Activated naive CD8-positive, alpha-beta T cell (primary cell): ENCODE data around the gene CAMTA1.

Experiments
- H3K27ac Mint-ChIP-seq: one replicate; pipeline ENCODE4 v1.8.0; 2021; ENCODE audit warnings: mixed read lengths
- H3K27me3 Mint-ChIP-seq: one replicate; pipeline ENCODE4 v1.8.0; 2021; ENCODE audit warnings: mixed read lengths
- H3K36me3 Mint-ChIP-seq: one replicate; pipeline ENCODE4 v1.8.0; 2021; ENCODE audit warnings: mixed read lengths
- H3K4me1 Mint-ChIP-seq: one replicate; pipeline ENCODE4 v1.8.0; 2021; ENCODE audit warnings: low read depth, mixed read lengths
- H3K4me3 Mint-ChIP-seq: one replicate; pipeline ENCODE4 v1.8.0; 2021; ENCODE audit warnings: mild to moderate bottlenecking, mixed read lengths
- H3K9me3 Mint-ChIP-seq: one replicate; pipeline ENCODE4 v1.8.0; 2021; ENCODE audit warnings: low read depth, mixed read lengths

The CAMTA1 gene

DNA sequence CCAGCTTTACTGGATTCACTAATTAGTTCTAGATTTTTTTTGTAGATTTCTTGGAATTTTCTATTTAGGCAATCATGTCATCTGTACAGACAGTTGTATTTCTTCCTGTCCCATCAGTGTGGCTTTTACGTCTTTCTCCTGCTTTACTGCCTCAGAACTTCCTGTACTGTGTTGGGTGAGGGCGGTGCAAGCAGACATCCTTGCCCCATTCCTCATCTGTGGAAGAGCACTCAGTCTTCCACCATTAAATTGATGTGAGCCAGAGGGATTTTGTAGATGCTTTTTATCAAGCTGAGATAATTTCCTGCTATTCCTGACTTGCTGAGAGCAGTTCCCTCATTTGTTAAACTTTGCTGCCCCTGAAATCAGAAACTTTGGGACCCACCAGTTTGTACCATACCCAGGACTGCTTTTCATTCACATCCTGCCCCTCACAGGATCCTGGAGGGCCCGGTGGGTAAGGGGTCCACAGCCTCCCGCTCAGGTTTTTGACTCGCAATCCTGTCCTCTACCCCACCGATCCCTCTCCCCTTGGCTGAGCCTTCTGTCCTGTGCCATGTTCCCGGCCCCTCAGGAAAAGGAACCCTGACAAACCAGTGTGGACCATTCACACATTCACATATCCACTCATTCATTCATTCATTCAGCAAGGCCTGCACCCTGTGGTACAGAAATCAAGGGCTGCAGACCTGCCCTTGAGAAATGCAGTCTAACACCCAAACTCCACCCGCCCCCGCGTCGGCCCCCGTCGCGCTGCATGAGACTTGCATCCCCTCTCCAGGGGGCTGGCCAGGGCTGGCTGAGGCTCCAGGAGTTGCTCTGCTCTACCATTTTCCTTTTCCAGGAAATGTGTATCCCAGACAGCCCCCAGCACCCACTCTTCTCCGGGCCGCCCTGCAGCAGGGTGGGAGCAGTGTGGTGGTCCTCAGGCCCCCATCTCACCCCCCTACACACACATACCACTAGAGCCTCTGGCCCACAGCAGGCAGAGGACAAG lies 739.4 kb downstream of the CAMTA1 start:
- no peak overlapping the region for H3K4me3 Mint-ChIP-seq
- H3K27ac Mint-ChIP-seq: no peak overlapping the region
- no peaks in the 10 kb centered on the region for H3K9me3 Mint-ChIP-seq
- H3K36me3 Mint-ChIP-seq: no peaks in the 10 kb centered on the region
- H3K4me1 Mint-ChIP-seq: no peaks in the 10 kb centered on the region
- H3K27me3 Mint-ChIP-seq: peaks cover 5% of the 10 kb centered on the region

DNA sequence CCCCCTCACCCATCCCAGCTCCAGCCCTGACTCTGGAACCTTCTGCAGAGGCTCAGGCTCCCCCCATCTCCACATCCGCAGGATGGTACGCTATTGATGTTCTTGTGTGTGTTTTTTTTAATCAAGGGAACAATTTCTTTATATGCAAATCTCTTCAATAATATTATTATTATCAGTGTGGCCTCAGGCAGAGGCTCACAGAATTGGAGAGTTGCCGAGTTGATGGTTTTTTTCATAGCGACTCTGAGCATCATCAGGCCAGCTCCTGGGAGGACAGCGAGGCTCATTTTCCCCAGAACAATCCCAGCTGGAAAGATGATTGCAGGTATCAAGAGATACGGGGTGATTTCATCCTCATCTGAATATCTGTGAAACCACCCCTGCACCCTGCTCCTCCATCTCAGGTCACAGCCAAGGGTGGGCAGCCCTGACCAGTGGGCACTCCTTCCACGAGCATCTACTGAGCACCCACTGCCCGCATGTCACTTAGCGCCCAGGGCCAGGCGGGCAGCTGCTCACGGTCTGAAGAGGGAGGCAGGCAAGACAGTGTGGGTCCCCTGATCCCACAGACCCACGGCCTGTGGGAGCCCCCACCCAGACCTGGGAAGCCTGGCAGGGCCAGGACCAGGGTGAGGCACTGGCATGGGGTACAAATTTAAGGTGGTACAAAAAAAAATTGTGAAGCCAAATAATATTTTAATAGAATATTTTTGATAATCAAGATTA lies 740.2 kb downstream of the CAMTA1 start:
- Mint-ChIP-seq H3K4me3 (no peak overlapping the region), H3K27me3 (peaks cover 6% of the 10 kb centered on the region), H3K9me3 (no peaks in the 10 kb centered on the region), H3K4me1 (no peaks in the 10 kb centered on the region), H3K36me3 (no peaks in the 10 kb centered on the region), H3K27ac (no peak overlapping the region)

DNA sequence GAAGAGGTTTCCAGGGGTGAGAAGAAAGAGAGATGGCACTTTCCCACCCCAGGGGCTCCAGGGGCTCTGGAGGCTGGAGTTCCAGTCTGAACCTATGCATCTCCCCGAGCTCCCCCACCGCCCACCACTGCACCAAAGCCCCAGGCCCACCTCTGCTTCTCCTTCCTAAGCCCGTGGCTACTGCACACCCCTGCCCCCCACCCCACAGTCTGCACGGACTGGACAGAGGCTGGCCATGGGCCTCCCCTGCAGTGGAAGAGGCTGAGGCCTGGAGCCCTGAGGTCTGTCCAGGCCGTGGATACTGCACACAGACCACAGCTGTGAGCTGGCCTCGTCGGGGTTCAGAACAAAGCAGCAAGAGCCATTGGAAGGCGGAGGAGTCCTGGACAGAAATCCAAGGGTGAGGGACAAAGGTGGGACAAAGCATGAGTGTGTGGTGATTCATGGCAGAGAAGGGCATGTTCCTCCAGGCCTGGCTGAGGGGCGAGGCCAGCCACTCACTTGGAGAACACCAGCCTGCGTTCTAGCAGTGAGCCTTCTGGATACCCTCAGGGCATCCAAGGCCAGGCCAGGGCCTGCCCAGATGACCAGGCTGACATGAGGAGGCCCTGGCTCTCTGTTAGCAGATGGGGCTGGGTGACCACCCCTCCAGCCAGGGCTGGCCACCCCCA lies 741.1 kb downstream of the CAMTA1 start:
- no peaks in the 10 kb centered on the region for H3K4me1 Mint-ChIP-seq
- no peaks in the 10 kb centered on the region for H3K36me3 Mint-ChIP-seq
- peaks cover 6% of the 10 kb centered on the region for H3K27me3 Mint-ChIP-seq
- H3K9me3 Mint-ChIP-seq: no peaks in the 10 kb centered on the region
- no peak overlapping the region for H3K4me3 Mint-ChIP-seq
- H3K27ac Mint-ChIP-seq: no peak overlapping the region

DNA sequence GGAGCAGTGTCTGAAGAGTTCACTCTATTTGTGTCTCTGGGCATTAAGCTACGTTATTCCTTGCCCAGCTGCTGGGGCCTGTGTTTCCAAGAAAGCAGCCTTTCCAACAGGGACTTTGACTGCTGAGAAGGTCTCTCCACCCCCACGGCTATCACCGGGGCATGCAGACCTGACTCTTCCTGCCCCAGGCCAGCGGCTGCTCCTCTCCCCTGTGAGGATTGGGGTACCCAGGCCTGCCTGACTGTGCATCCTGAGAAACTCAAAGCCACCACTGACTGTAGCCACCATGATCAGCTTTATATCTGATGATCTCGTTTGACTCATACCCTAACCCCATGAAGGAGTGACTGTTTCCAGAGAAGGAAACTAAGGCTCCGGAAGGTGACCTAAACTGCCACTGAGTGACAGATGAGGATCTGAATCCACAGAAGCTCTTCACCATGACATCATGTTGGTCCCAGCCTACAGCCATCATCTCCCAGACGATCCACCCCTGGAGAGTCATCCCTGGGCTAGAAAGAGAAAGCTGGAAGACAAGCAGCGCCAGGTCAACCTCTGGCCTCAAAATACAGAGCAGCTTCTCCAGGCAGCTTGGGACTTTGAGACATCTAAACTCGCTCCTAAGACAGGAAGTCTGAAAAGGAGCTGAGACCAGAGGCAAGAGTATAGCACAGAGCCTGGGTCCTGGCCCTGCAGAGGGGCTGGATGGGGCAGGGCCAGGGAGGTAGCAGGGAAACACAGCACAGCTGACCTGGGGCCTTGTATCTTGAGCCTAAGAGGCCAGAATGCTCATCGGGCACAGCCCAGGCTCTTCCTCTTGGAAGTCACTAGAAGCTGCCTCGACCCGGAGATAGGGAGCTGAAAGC lies 741.8 kb downstream of the CAMTA1 start:
- Mint-ChIP-seq H3K27me3 (peaks cover 6% of the 10 kb centered on the region), H3K4me3 (no peak overlapping the region), H3K4me1 (no peaks in the 10 kb centered on the region), H3K9me3 (no peaks in the 10 kb centered on the region), H3K27ac (no peak overlapping the region), H3K36me3 (no peaks in the 10 kb centered on the region)

DNA sequence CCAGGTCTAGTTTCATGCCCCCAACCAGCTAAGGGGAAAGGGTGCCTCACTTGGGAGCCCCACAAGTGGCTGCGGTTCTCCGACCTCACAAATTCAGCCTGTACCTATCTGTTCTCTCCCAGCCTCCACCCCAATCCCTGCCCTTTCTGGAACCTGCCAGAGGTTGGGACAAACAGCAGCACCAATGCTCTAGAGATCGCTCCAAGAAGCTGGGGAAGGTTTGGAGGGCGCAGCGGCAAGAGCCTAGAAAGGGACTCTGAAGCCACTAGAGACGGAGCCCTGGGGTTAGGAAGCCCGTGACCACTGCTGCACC lies 742.4 kb downstream of the CAMTA1 start:
- H3K27ac Mint-ChIP-seq: no peak overlapping the region
- no peak overlapping the region for H3K4me3 Mint-ChIP-seq
- no peaks in the 10 kb centered on the region for H3K9me3 Mint-ChIP-seq
- H3K27me3 Mint-ChIP-seq: peaks cover 6% of the 10 kb centered on the region
- H3K36me3 Mint-ChIP-seq: no peaks in the 10 kb centered on the region
- H3K4me1 Mint-ChIP-seq: no peaks in the 10 kb centered on the region

DNA sequence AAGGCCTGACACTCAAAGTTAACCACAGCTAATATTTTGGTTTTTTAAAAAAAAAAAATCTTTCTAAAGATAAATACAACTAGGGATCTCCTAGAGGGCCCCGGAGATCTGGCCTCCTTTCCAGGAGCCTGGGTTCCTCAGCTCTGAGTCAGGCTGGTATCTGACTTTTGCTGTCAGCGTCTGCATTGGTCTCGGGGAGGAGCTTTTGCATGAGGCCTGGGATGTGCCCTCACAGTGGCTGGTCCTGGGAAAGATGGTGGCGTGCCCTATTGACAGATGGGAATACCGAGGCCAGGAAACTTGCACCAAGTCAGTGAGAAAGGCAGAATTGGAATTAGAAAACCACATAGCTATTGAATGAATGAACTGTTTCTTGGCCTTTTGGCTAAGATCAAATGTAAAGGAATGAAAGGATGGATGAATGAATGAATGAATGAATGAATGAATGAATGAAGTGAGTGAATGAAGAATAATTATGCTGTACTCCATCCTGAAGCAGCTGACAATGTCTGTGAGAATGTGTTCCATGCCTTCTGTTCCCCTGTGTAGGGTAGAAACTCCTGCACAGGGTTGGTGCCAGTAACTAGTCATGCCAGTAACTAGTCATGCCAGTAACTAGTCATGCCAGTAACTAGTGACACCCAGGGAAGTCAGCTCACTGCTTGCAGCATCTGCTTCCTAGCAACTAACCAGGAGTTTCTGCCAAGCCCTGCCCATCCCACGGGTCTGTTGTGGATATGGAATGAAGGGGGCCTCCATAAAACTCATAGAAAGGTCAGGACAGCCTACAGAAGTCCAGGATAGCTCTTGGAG lies 743.3 kb downstream of the CAMTA1 start:
- Mint-ChIP-seq H3K4me3 (no peak overlapping the region), H3K9me3 (no peaks in the 10 kb centered on the region), H3K36me3 (no peaks in the 10 kb centered on the region), H3K4me1 (no peaks in the 10 kb centered on the region), H3K27ac (no peak overlapping the region), H3K27me3 (peaks cover 2% of the 10 kb centered on the region)

DNA sequence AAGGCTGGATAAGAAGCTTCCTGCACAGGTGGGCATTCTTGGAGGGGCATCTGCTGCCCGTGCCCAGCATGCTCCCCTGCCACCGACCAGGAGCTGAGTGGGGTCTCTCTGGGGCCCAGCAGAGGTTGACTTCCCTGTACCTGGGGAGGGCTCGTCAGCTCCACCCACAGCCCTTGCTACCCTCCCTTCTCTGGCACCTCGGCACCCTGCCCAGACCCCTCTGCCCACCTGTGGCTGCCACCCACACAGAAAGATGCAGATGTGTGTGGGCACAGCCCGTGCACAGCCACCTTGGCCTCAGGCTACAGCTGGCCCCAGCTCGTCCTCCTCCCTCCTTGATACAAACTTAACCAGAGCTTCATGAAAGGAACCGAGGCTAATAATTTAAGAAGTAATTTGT lies 744.7 kb downstream of the CAMTA1 start:
- H3K27me3 Mint-ChIP-seq: peaks cover 1% of the 10 kb centered on the region
- no peaks in the 10 kb centered on the region for H3K9me3 Mint-ChIP-seq

DNA sequence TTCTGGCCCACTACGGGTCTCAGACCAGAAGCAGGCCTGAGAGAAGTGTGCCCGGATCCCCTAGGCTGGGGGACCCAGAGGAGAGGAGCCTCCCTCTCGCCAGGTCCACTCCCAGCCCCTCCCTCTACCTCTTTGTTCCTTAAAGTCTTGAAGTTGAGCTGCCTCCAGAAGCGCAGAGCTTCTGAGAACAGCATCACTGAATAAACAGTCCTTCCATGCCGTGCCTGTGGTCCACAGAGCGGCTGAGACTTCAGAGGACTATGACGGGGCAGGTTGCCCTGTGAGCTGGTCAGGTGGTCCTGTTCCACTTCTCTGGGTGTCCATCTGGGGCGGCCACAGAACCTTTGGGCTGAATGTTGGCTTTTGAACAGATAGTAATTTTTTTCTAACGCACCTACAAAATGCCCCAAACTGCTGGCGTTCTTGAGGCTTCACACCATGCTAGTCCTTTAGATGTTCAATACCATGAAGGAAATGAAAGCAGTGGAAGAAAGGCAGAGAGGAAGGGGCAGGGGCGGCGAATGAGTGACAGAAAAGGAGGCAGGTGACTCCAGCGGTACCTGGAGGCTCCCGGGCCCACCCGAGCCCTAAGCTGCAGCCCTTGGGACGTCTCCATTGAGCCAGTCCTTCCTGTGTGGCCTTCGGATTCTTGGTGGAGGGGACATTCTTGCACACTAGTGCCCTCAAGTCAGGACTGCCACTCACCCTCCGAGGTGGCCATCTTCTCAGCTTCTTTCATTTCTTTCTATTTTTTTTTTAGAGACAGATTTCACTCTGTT lies 746.5 kb downstream of the CAMTA1 start:
- H3K9me3 Mint-ChIP-seq: no peaks in the 10 kb centered on the region
- H3K4me3 Mint-ChIP-seq: no peak overlapping the region
- H3K27me3 Mint-ChIP-seq: peaks cover 1% of the 10 kb centered on the region
- no peaks in the 10 kb centered on the region for H3K4me1 Mint-ChIP-seq
- no peaks in the 10 kb centered on the region for H3K36me3 Mint-ChIP-seq
- H3K27ac Mint-ChIP-seq: no peak overlapping the region

More for the DNA sequence above, 744.7 kb downstream of the CAMTA1 start:
- Mint-ChIP-seq H3K4me1 (no peaks in the 10 kb centered on the region), H3K4me3 (no peak overlapping the region), H3K27ac (no peak overlapping the region), H3K36me3 (no peaks in the 10 kb centered on the region)

DNA sequence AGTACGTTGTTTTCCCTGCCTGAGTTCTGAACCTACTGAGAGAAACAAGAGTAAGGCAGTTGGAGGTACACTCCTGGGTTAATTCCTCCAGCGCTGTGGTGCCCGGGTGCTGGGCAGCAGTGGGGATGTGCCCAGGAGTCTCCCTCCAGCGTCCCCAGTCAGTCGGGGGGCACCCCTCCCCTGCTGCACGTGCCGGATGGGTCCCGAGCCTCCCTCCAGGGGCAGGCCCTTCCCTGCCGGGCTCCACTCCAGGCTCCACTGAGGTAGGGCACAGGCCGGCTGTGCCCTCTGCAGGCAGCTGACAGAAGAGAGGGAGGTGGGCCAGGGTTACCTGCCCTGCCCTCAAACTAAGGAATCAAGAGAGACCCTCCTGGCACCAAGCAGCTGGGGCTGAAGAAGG lies 747.8 kb downstream of the CAMTA1 start:
- no peaks in the 10 kb centered on the region for H3K4me1 Mint-ChIP-seq
- H3K27me3 Mint-ChIP-seq: peaks cover 1% of the 10 kb centered on the region
- H3K36me3 Mint-ChIP-seq: no peaks in the 10 kb centered on the region
- no peaks in the 10 kb centered on the region for H3K9me3 Mint-ChIP-seq
- no peak overlapping the region for H3K27ac Mint-ChIP-seq
- H3K4me3 Mint-ChIP-seq: no peak overlapping the region

DNA sequence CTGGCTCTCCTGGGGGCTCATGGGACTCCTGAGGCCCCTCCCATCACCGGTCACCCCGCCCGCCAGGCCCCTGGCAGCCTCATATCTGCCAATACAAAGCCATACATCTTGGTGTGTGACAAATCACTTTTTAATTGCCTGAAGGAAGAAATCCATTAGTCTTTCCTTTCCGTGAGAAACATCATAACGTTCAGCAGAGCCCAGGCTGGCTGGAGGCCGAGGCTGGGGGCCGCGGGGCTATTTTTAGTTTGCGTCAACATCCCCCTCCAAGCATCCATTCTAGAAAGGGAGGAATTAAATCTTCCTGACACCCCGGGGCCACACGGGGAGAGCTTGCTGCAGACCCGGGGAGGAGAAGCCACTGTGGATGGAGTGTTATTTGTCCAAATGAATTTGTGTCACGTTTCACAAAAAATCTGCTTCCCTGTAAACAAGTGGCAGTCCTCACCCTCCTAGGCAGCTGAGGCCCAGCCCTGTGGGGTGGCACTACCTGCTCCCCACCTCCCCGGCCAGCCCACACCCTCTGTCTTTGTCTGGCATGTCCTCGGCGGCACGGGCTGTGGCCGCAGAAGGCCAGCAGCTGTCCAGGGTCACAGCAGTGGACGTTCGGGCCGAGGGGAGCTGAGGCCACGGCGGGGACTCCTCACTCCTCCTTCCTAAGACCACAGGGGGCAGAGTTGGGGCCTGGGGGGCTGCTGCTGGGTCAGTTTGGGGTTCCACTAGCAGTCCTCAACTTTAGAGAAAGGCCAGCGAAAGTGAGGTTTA lies 749.0 kb downstream of the CAMTA1 start:
- Mint-ChIP-seq H3K27ac (no peak overlapping the region), H3K9me3 (no peaks in the 10 kb centered on the region), H3K27me3 (peaks cover 1% of the 10 kb centered on the region), H3K36me3 (no peaks in the 10 kb centered on the region), H3K4me1 (no peaks in the 10 kb centered on the region), H3K4me3 (no peak overlapping the region)

DNA sequence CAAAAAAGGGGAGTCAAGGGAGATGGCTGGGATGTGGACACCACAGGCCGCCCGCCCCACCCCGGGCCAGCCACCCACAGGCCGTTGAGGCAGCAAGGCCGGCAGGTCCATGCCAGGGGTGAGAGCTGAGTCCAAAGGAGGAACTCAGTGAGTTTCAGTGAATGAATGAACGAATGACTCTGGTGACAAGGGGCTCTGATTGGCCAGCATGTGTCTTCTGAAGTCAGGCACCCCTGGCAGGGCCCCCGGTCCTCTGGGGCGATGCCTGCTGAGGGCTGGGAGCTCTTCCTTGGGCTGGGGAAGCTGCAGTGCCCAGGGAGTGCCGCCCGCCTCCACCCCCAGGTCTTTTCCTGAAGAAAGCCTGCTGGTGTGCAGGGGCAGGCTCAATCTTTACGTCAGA lies 749.8 kb downstream of the CAMTA1 start:
- Mint-ChIP-seq H3K9me3 (no peaks in the 10 kb centered on the region), H3K36me3 (no peaks in the 10 kb centered on the region), H3K4me3 (no peak overlapping the region), H3K4me1 (no peaks in the 10 kb centered on the region), H3K27me3 (peaks cover 1% of the 10 kb centered on the region), H3K27ac (no peak overlapping the region)

DNA sequence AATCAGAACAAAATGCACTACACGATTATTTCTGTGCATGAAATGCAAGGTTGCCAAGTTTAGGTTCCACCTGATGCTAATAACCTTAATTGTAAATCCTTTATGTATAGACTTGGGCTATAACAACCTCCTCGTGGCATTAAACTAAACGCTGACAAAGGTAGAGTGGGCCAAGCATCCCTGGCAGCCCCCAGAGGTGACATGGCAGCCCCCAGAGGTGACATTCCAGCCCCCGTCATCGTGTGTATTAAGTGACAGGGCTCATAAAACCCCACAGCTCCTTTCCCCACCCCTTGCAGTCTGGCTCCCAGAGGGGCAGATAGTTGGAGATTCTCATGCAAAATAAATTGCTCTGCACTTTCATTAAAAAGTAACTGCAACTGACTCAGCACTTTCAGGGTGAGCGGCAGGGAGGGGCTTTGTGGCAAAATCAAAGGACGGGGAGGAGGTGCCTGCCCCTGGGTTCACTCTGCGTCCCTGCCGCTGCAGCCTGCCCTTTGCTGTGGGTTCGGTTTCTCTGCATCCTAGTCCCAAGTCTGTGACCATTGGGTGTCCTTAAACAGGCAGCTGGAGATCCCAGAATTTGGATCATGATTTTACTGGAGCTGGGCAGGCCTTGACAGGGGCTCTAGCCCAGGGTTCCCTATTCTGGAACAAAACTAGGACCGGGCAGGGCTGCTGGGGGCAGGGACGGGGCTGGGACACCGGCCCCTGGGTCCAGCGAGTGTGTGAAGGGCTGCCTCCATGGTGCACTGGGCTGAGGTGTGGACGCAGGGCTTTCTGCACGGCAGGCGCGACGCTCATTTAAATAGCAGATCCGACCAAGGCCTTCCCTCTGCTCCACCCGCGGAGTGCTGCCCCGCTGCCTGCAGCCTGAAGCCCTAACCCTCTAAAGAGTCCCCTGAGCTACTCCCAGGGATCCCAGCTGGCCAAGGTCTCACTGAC lies 751.0 kb downstream of the CAMTA1 start:
- Mint-ChIP-seq H3K27me3 (peaks cover 2% of the 10 kb centered on the region), H3K9me3 (no peaks in the 10 kb centered on the region), H3K4me3 (no peak overlapping the region), H3K36me3 (no peaks in the 10 kb centered on the region), H3K4me1 (no peaks in the 10 kb centered on the region), H3K27ac (no peak overlapping the region)
